Adipocyte (in vitro differentiated cells): ENCODE measurements around the gene PTPRM.
A peak's percentile ranks its signal among the peaks of the same experiment; 100 is the strongest.

ENCODE experiments used
- DNase-seq: peaks from one replicate; pipeline ENCODE4 v3.0.0-alpha.2; 2015; ENCODE audit warnings: low read depth
- H3K27me3 ChIP-seq: replicated peaks from 2 replicates; pipeline ENCODE4 v1.7.0; 2013; ENCODE audit warnings: mild to moderate bottlenecking, low read length, moderate library complexity; ENCODE audit not compliant: control insufficient read depth, insufficient read depth
- H3K36me3 ChIP-seq: 2 replicates; pipeline ENCODE4 v1.7.0; 2013; ENCODE audit warnings: low read length, mild to moderate bottlenecking, moderate library complexity; ENCODE audit not compliant: control insufficient read depth, insufficient read depth, severe bottlenecking
- H3K4me1 ChIP-seq: 2 replicates; pipeline ENCODE4 v1.7.0; 2013; ENCODE audit warnings: mild to moderate bottlenecking, low read length, moderate library complexity; ENCODE audit not compliant: control insufficient read depth, insufficient read depth
- H3K4me3 ChIP-seq: 2 replicates; pipeline ENCODE4 v1.7.0; 2013; ENCODE audit warnings: mild to moderate bottlenecking, low read length, moderate library complexity
- H3K9ac ChIP-seq: 2 replicates; pipeline ENCODE4 v1.7.0; 2013; ENCODE audit warnings: mild to moderate bottlenecking, low read length, moderate library complexity
- H3K9me3 ChIP-seq: 2 replicates; pipeline ENCODE4 v1.7.0; 2013; ENCODE audit warnings: mild to moderate bottlenecking, low read length, moderate library complexity; ENCODE audit not compliant: control insufficient read depth

PTPRM gene

GRCh38 chr18:7601936-7602335, 34.8 kb downstream of the PTPRM start:
- H3K9me3 ChIP-seq = no peaks in the 10 kb centered on the region
- no peaks in the 10 kb centered on the region for H3K27me3 ChIP-seq
- DNase-seq = no peak
- peaks cover 9% of the 10 kb centered on the region for H3K4me1 ChIP-seq
- H3K36me3 ChIP-seq = no peaks in the 10 kb centered on the region
- no peak overlapping the region for H3K4me3 ChIP-seq
- no peak overlapping the region for H3K9ac ChIP-seq

GRCh38 chr18:7603259-7604000, 36.3 kb downstream of the PTPRM start:
- no peak for DNase-seq
- no peaks in the 10 kb centered on the region for H3K27me3 ChIP-seq
- H3K4me1 ChIP-seq = peaks cover 11% of the 10 kb centered on the region
- no peak overlapping the region for H3K9ac ChIP-seq
- no peak overlapping the region for H3K4me3 ChIP-seq
- no peaks in the 10 kb centered on the region for H3K36me3 ChIP-seq
- H3K9me3 ChIP-seq = no peaks in the 10 kb centered on the region

- Histone ChIP-seq H3K36me3 (no peaks in the 10 kb centered on the region), H3K27me3 (no peaks in the 10 kb centered on the region), H3K4me1 (peaks cover 19% of the 10 kb centered on the region), H3K9me3 (no peaks in the 10 kb centered on the region), H3K9ac (no peak overlapping the region), H3K4me3 (no peak overlapping the region)
- no peak for DNase-seq
These were observed 37.2 kb downstream of the PTPRM start for GRCh38 chr18:7604361-7604760.

- Histone ChIP-seq H3K4me1 (peaks cover 27% of the 10 kb centered on the region), H3K27me3 (no peaks in the 10 kb centered on the region), H3K36me3 (no peaks in the 10 kb centered on the region), H3K9ac (no peak overlapping the region), H3K9me3 (no peaks in the 10 kb centered on the region), H3K4me3 (no peak overlapping the region)
- DNase-seq = no peak
These were observed 38.6 kb downstream of the PTPRM start for GRCh38 chr18:7605705-7606104.

- no peaks in the 10 kb centered on the region for H3K27me3 ChIP-seq
- H3K4me3 ChIP-seq = no peak overlapping the region
These were observed 40.5 kb downstream of the PTPRM start for GRCh38 chr18:7607540-7608173.

GRCh38 chr18:7608174-7608550, 41.0 kb downstream of the PTPRM start:
- peak; percentile 40 for DNase-seq
- Histone ChIP-seq H3K4me3 (no peak overlapping the region), H3K27me3 (no peaks in the 10 kb centered on the region)

More at GRCh38 chr18:7607540-7608173, 40.5 kb downstream of the PTPRM start:
- peak; percentile 8 for DNase-seq
- Histone ChIP-seq H3K36me3 (no peaks in the 10 kb centered on the region), H3K9me3 (no peaks in the 10 kb centered on the region), H3K4me1 (peaks cover 27% of the 10 kb centered on the region), H3K9ac (no peak overlapping the region)

GRCh38 chr18:7608781-7609201, 41.7 kb downstream of the PTPRM start:
- Histone ChIP-seq H3K9me3 (no peaks in the 10 kb centered on the region), H3K36me3 (no peaks in the 10 kb centered on the region), H3K4me3 (peak overlapping the region; percentile 16), H3K4me1 (peaks cover 27% of the 10 kb centered on the region), H3K27me3 (no peaks in the 10 kb centered on the region), H3K9ac (peak overlapping the region; percentile 32)
- peak; percentile 68 for DNase-seq

More at GRCh38 chr18:7608174-7608550, 41.0 kb downstream of the PTPRM start:
- Histone ChIP-seq H3K9me3 (no peaks in the 10 kb centered on the region), H3K4me1 (peaks cover 27% of the 10 kb centered on the region), H3K36me3 (no peaks in the 10 kb centered on the region), H3K9ac (peak overlapping the region; percentile 32)

GRCh38 chr18:7609617-7610016, 42.5 kb downstream of the PTPRM start:
- peak overlapping the region; percentile 16 for H3K4me3 ChIP-seq
- H3K9ac ChIP-seq = peak overlapping the region; percentile 50
- H3K4me1 ChIP-seq = peaks cover 27% of the 10 kb centered on the region
- H3K27me3 ChIP-seq = no peaks in the 10 kb centered on the region
- no peaks in the 10 kb centered on the region for H3K9me3 ChIP-seq
- DNase-seq = no peak
- no peaks in the 10 kb centered on the region for H3K36me3 ChIP-seq

GRCh38 chr18:7614042-7614441, 46.9 kb downstream of the PTPRM start:
- Histone ChIP-seq H3K36me3 (no peaks in the 10 kb centered on the region), H3K4me3 (no peak overlapping the region), H3K9ac (no peak overlapping the region), H3K27me3 (no peaks in the 10 kb centered on the region), H3K9me3 (no peaks in the 10 kb centered on the region), H3K4me1 (peaks cover 38% of the 10 kb centered on the region)
- DNase-seq = no peak

GRCh38 chr18:7615840-7616239, 48.7 kb downstream of the PTPRM start:
- DNase-seq = no peak
- Histone ChIP-seq H3K9me3 (no peaks in the 10 kb centered on the region), H3K27me3 (no peaks in the 10 kb centered on the region), H3K36me3 (no peaks in the 10 kb centered on the region), H3K4me3 (no peak overlapping the region), H3K9ac (no peak overlapping the region), H3K4me1 (peaks cover 43% of the 10 kb centered on the region)

- DNase-seq = peak; percentile 28
- no peaks in the 10 kb centered on the region for H3K27me3 ChIP-seq
- H3K9me3 ChIP-seq = no peaks in the 10 kb centered on the region
- H3K4me3 ChIP-seq = no peak overlapping the region
- no peak overlapping the region for H3K9ac ChIP-seq
- H3K4me1 ChIP-seq = peaks cover 43% of the 10 kb centered on the region
- no peaks in the 10 kb centered on the region for H3K36me3 ChIP-seq
These were observed 49.5 kb downstream of the PTPRM start for GRCh38 chr18:7616661-7617060.
